NCI-H774 (cell line): Measurements from ENCODE around the gene FNDC11.

Experiments
- DNase-seq: peaks from one replicate; lab custom pipeline; 2025; lab: John Stamatoyannopoulos, UW

FNDC11 gene

GRCh38 chr20:63525971-63526370 is 28.0 kb upstream of the FNDC11 start:
- no peak for DNase-seq

- no peak for DNase-seq
Measured at GRCh38 chr20:63527184-63527583, 26.8 kb upstream of the FNDC11 start.

- DNase-seq: no peak
Measured at GRCh38 chr20:63529180-63529860, 24.6 kb upstream of the FNDC11 start.

GRCh38 chr20:63529861-63530787 is 23.8 kb upstream of the FNDC11 start:
- DNase-seq: no peak

- DNase-seq: no peak
Measured at GRCh38 chr20:63530788-63531160, 23.2 kb upstream of the FNDC11 start.

- DNase-seq: no peak
Measured at GRCh38 chr20:63531686-63532448, 22.1 kb upstream of the FNDC11 start.

- no peak for DNase-seq
Measured at GRCh38 chr20:63532449-63532971, 21.4 kb upstream of the FNDC11 start.

GRCh38 chr20:63533388-63533787 is 20.6 kb upstream of the FNDC11 start:
- DNase-seq: no peak

GRCh38 chr20:63533871-63534393 is 20.0 kb upstream of the FNDC11 start:
- DNase-seq: no peak

- no peak for DNase-seq
Measured at GRCh38 chr20:63534427-63534830, 19.5 kb upstream of the FNDC11 start.

- DNase-seq: no peak
Measured at GRCh38 chr20:63534831-63535651, 18.9 kb upstream of the FNDC11 start.

- peak; percentile 44 for DNase-seq
Measured at GRCh38 chr20:63536241-63536977, 17.6 kb upstream of the FNDC11 start.

- no peak for DNase-seq
Measured at GRCh38 chr20:63536997-63537524, 16.9 kb upstream of the FNDC11 start, which contains the start of gene PTK6. Gene PTK6, minus strand, starts transcription at chr20:63537376. Its CDS starts 62 bp downstream, at chr20:63537314.

- DNase-seq: peak; percentile 97
Measured at GRCh38 chr20:63537525-63538203, 16.3 kb upstream of the FNDC11 start.

GRCh38 chr20:63538204-63539091 is 15.5 kb upstream of the FNDC11 start:
- DNase-seq: peak; percentile 64

- no peak for DNase-seq
Measured at GRCh38 chr20:63539092-63539430, 14.9 kb upstream of the FNDC11 start.

- no peak for DNase-seq
Measured at GRCh38 chr20:63539441-63540370, 14.3 kb upstream of the FNDC11 start.
